Activated T-helper 1 cell treated with anti-CD3 and anti-CD28 coated beads, Interleukin-12 subunit alpha, Interleukin-12 subunit beta, Interleukin-2, Interleukin-4 antibody, amounts not matched to agents 30 ng/mL and 10 ng/mL and 1 ng/mL, durations not matched to agents 14 hours and 24 hours and 36 hours (primary cell): ENCODE data around the gene TRABD2B. TPM values are rescaled to one million over a fixed set of nuclear protein-coding genes. Genes with fewer than 3 reads are reported as not detected.

Experiments
- DNase-seq: peaks from one replicate; pipeline ENCODE4 v3.0.0; 2021; ENCODE audit warnings: low spot score
- H3K27ac Mint-ChIP-seq: one replicate; pipeline ENCODE4 v1.8.0; 2021; ENCODE audit warnings: mild to moderate bottlenecking, mixed read lengths
- H3K27me3 Mint-ChIP-seq: one replicate; pipeline ENCODE4 v1.8.0; 2022; ENCODE audit warnings: mild to moderate bottlenecking, moderate library complexity, mixed read lengths; ENCODE audit not compliant: insufficient read depth
- H3K36me3 Mint-ChIP-seq: one replicate; pipeline ENCODE4 v1.8.0; 2021; ENCODE audit warnings: low read depth, mixed read lengths
- H3K4me1 Mint-ChIP-seq: one replicate; pipeline ENCODE4 v1.8.0; 2021; ENCODE audit warnings: low read depth, mixed read lengths
- H3K4me3 Mint-ChIP-seq: one replicate; pipeline ENCODE4 v1.8.0; 2021; ENCODE audit warnings: mild to moderate bottlenecking, moderate library complexity, mixed read lengths
- H3K9me3 Mint-ChIP-seq: one replicate; pipeline ENCODE4 v1.8.0; 2021; ENCODE audit warnings: mixed read lengths
- intact Hi-C: fragments of 100-400 bp; cut with micrococcal nuclease; formaldehyde crosslinking; loops from one replicate; pipeline ENCODE4 v1.15.1; 2024
- total RNA-seq: library from RNA; stranded (reverse); gene quantifications from 2 replicates; pipeline ENCODE4 v1.2.3, GENCODE V29; 2022

Gene TRABD2B
- total RNA-seq, 1 donor from 2014 or later, result not detected

- Mint-ChIP-seq H3K9me3 (no peaks in the 10 kb centered on the region), H3K27me3 (peaks cover 3% of the 10 kb centered on the region), H3K36me3 (no peaks in the 10 kb centered on the region), H3K27ac (no peak overlapping the region), H3K4me1 (no peaks in the 10 kb centered on the region), H3K4me3 (no peak overlapping the region)
- DNase-seq, result no peak
- intact Hi-C loops, result no loop called here
Observed at GRCh38 chr1:47893412-47893811, 103.8 kb downstream of the TRABD2B start.

- H3K4me1 Mint-ChIP-seq, result no peaks in the 10 kb centered on the region
- H3K27ac Mint-ChIP-seq, result no peak overlapping the region
- no peaks in the 10 kb centered on the region for H3K9me3 Mint-ChIP-seq
- H3K27me3 Mint-ChIP-seq, result peaks cover 3% of the 10 kb centered on the region
- H3K4me3 Mint-ChIP-seq, result no peak overlapping the region
- DNase-seq, result no peak
- no peaks in the 10 kb centered on the region for H3K36me3 Mint-ChIP-seq
- intact Hi-C loops, result no loop called here
Observed at GRCh38 chr1:47890779-47891178, 106.4 kb downstream of the TRABD2B start.

- H3K36me3 Mint-ChIP-seq, result no peaks in the 10 kb centered on the region
- H3K27ac Mint-ChIP-seq, result no peak overlapping the region
- no peak for DNase-seq
- H3K9me3 Mint-ChIP-seq, result no peaks in the 10 kb centered on the region
- peaks cover 3% of the 10 kb centered on the region for H3K27me3 Mint-ChIP-seq
- H3K4me1 Mint-ChIP-seq, result no peaks in the 10 kb centered on the region
- H3K4me3 Mint-ChIP-seq, result no peak overlapping the region
- intact Hi-C loops, result no loop called here
Observed at GRCh38 chr1:47888294-47888629, 108.9 kb downstream of the TRABD2B start.

DNA sequence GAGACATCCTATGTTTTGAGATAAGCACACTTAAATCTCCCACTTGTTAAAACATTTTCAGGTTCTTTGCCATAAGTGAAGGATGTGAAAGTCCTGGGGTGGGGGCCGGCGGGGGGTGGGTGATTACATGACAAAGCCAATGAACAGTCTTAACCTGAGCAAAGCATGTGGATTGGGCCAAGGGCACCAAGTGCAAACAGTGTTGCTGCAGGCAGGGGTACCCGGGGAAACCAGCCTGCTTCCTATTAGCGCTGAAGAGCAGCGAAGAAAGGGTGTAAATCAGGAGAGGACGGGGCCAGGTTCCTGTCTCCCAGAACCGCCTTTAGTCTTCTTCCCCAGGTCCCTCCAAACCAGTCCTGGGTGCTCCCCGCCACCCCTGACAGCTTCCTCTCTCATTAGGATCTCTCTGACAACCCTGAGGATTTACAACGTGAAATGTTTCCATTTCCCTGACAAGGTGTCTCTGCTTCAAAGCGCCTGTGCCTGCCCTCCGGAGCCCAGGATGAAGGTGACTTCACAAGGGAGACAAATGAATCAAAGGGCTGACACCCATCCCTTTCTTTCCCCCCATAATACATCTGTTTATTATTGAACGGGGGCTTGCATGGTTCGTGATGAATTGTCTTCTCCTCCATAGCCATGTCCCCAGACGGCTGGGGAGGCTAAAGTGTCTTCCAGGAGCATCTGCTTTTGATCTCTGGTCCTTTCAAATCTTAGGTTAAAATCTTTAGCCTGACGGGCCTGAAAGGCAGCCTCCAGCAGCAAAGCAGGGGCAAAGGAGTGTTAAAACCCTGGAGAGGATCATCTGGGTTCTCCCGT lies 109.5 kb downstream of the TRABD2B start:
- no peaks in the 10 kb centered on the region for H3K4me1 Mint-ChIP-seq
- no peak for DNase-seq
- intact Hi-C loops, result no loop called here
- no peaks in the 10 kb centered on the region for H3K9me3 Mint-ChIP-seq
- no peak overlapping the region for H3K4me3 Mint-ChIP-seq
- no peaks in the 10 kb centered on the region for H3K36me3 Mint-ChIP-seq
- H3K27ac Mint-ChIP-seq, result no peak overlapping the region
- peaks cover 3% of the 10 kb centered on the region for H3K27me3 Mint-ChIP-seq

- no peak for DNase-seq
Observed at GRCh38 chr1:47887060-47887459, 110.1 kb downstream of the TRABD2B start.

DNA sequence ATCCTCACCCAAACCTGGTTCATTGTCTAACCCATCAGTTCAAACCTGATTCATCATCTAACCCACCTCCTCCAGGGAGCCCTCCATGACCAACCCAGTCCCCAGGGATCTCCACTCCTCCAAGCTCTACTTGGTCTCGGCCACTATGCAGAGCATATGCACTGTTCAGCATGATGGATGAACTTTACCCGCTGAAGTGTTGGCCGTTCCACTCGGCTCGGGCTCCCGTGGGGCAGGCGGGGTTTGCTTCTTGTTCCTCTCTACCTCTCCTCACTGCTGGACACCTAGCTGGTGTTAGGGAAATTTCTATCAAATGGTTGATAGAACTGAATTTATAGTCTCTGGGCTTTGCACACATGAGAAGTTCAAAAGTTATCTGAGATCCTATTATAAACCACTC lies 111.0 kb downstream of the TRABD2B start:
- H3K27ac Mint-ChIP-seq, result no peak overlapping the region

More at GRCh38 chr1:47887060-47887459, 110.1 kb downstream of the TRABD2B start:
- no peaks in the 10 kb centered on the region for H3K4me1 Mint-ChIP-seq
- intact Hi-C loops, result no loop called here
- no peak overlapping the region for H3K27ac Mint-ChIP-seq
- H3K27me3 Mint-ChIP-seq, result peaks cover 3% of the 10 kb centered on the region
- no peak overlapping the region for H3K4me3 Mint-ChIP-seq
- no peaks in the 10 kb centered on the region for H3K36me3 Mint-ChIP-seq
- no peaks in the 10 kb centered on the region for H3K9me3 Mint-ChIP-seq

DNA sequence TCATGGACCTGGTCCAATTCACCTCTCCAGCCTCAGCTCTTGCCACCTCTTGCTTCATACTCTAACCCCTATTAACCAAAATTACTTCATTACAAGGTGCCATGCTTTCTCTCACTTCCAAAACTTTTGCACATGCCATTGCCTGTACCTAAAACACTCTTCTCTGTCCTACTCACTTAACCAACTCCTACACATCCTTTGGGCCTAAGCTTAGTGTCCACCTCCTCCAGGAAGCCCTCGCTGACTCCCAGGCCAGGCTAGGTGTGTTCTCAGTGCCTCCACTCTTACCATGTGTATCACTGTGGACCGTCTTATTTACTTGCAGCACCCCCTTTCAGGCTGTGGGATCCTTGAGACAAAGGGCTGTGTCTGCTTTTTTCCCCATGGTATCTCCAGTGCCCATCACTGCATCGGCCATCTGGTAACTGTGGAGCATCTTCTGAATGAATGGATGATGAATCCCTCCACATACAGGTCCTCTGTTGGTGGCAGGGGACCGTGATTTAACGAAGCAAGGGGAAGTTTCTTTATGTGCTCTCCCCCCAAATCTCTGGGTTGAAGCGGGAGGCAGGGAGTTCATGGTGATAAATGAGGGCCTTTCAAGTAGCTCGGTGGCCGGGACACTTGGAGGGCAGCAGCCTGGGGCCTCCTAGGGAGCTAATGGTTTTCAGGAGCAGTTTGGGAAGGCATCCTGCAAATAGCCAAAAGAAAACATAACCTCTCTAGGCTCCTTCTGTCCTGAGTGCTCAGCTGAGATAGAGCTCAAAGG lies 111.9 kb downstream of the TRABD2B start:
- peaks cover 3% of the 10 kb centered on the region for H3K27me3 Mint-ChIP-seq
- no peaks in the 10 kb centered on the region for H3K4me1 Mint-ChIP-seq
- intact Hi-C loops, result no loop called here
- no peak overlapping the region for H3K4me3 Mint-ChIP-seq
- no peaks in the 10 kb centered on the region for H3K36me3 Mint-ChIP-seq
- no peak for DNase-seq
- H3K27ac Mint-ChIP-seq, result no peak overlapping the region
- H3K9me3 Mint-ChIP-seq, result no peaks in the 10 kb centered on the region

More for the DNA sequence above, 111.0 kb downstream of the TRABD2B start:
- peaks cover 3% of the 10 kb centered on the region for H3K27me3 Mint-ChIP-seq
- intact Hi-C loops, result no loop called here
- no peaks in the 10 kb centered on the region for H3K36me3 Mint-ChIP-seq
- H3K4me1 Mint-ChIP-seq, result no peaks in the 10 kb centered on the region
- no peaks in the 10 kb centered on the region for H3K9me3 Mint-ChIP-seq
- no peak overlapping the region for H3K4me3 Mint-ChIP-seq
- no peak for DNase-seq

DNA sequence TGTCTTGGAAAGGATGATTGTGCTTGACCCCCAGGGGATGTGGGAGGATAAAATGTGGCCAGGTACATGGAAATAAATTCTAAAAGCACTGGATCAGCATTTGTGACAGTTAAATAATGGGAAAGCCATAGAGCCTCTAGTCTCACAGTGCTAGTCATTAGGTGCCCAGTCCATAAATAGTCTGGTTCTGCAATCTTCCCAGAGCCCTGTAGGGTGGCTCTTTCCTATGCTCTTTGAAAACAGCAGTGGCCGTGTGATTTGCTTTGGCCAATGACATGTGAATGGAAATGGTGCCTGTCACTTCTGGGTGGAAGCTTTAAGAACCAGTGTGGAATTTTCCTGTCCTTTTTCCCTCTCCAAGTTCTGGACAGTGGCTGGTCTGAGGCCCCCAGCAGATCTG lies 113.2 kb downstream of the TRABD2B start:
- intact Hi-C loops, result no loop called here
- Mint-ChIP-seq H3K9me3 (no peaks in the 10 kb centered on the region), H3K4me1 (no peaks in the 10 kb centered on the region)

DNA sequence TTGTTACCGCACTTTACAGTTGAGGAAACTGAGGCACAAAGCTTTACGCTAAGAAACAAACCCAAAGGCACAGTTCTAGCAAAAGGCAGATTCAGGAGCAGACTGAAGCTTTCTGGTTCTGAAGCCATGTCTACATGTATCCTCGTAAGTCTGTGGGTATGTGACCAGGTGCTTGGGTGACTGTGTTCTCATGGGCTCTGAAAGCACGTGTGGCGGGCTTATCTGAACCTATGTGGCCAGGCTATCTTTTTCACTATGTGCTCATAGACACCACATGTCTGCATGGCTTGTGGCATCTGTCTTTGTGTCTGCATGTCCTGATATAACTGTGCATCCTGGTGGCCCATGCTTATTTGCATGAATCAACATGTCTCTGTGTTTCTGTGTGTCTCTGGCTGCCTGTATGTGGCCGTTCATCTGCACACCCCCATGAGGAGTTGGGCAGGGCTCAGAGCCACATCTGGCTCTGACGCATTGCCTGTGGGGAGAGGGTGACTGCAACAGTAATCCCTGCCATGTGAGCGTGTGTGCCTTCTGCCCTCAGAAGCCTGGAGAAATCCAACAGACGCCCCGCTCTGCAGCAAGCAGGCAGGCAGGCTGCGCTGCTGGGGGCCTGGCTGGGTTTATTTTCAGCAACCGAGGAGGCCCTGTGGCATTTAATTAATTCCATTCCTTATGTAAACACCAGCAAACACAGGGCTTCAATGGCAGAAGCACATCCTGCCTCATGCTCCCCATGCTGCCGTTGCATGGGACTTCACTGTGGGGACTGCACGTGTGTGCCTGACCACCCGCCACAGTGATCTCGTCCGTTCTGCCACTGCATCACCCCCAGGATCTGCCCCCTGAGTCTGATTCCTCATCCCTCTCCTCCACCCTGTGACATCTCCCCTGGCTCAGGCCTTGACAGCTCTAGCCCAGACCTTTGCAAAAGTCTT lies 115.4 kb downstream of the TRABD2B start:
- no peaks in the 10 kb centered on the region for H3K36me3 Mint-ChIP-seq
- H3K4me1 Mint-ChIP-seq, result no peaks in the 10 kb centered on the region
- DNase-seq, result no peak
- no peak overlapping the region for H3K4me3 Mint-ChIP-seq
- H3K27me3 Mint-ChIP-seq, result no peaks in the 10 kb centered on the region
- no peaks in the 10 kb centered on the region for H3K9me3 Mint-ChIP-seq
- H3K27ac Mint-ChIP-seq, result no peak overlapping the region
- intact Hi-C loops, result no loop called here

More for the DNA sequence above, 113.2 kb downstream of the TRABD2B start:
- Mint-ChIP-seq H3K36me3 (no peaks in the 10 kb centered on the region), H3K4me3 (no peak overlapping the region), H3K27ac (no peak overlapping the region), H3K27me3 (peaks cover 2% of the 10 kb centered on the region)
- no peak for DNase-seq

GRCh38 chr1:47876587-47876963 lies 120.6 kb downstream of the TRABD2B start:
- intact Hi-C loops, result no loop called here
- Mint-ChIP-seq H3K27ac (no peak overlapping the region), H3K9me3 (no peaks in the 10 kb centered on the region), H3K27me3 (no peaks in the 10 kb centered on the region), H3K36me3 (no peaks in the 10 kb centered on the region), H3K4me3 (no peak overlapping the region), H3K4me1 (no peaks in the 10 kb centered on the region)
- no peak for DNase-seq

GRCh38 chr1:47875831-47876586 lies 121.2 kb downstream of the TRABD2B start:
- no peak for DNase-seq
- no peaks in the 10 kb centered on the region for H3K4me1 Mint-ChIP-seq
- no peak overlapping the region for H3K27ac Mint-ChIP-seq
- no peaks in the 10 kb centered on the region for H3K36me3 Mint-ChIP-seq
- intact Hi-C loops, result no loop called here
- no peak overlapping the region for H3K4me3 Mint-ChIP-seq
- no peaks in the 10 kb centered on the region for H3K27me3 Mint-ChIP-seq
- H3K9me3 Mint-ChIP-seq, result no peaks in the 10 kb centered on the region

- intact Hi-C loops, result no loop called here
- no peak overlapping the region for H3K4me3 Mint-ChIP-seq
- peaks cover 2% of the 10 kb centered on the region for H3K27me3 Mint-ChIP-seq
- no peak for DNase-seq
- H3K4me1 Mint-ChIP-seq, result no peaks in the 10 kb centered on the region
- no peak overlapping the region for H3K27ac Mint-ChIP-seq
- H3K9me3 Mint-ChIP-seq, result no peaks in the 10 kb centered on the region
- H3K36me3 Mint-ChIP-seq, result no peaks in the 10 kb centered on the region
Observed at GRCh38 chr1:47875036-47875435, 122.1 kb downstream of the TRABD2B start.
